HEK293 (cell line): ENCODE measurements around the gene MMP28.

Experiments
- CTCF ChIA-PET: fragments of 350-600 bp; formaldehyde crosslinking; extraction: SDS; loops from one replicate; lab custom pipeline; 2021; ENCODE audit warnings: antibody characterized with exemption; lab: Yijun Ruan, JAX
- POLR2A ChIA-PET: fragments of 300-600 bp; formaldehyde crosslinking; extraction: SDS; loops from one replicate; lab custom pipeline; 2020; ENCODE audit warnings: antibody characterized with exemption, inconsistent platforms; lab: Yijun Ruan, JAX
- H3K27ac ChIP-seq: fragments of 200-500 bp; sonication (Bioruptor generic); 2 replicates; pipeline ENCODE4 v1.5.1; 2014; ENCODE audit warnings: low read depth, low read length, control low read depth, inconsistent platforms; ENCODE audit errors: extremely low read depth
- H3K36me3 ChIP-seq, 2 experiments: fragments of 200-500 bp in 1 of 2; sonication (Bioruptor generic) in 1 of 2; 1 replicate in 1 of 2; 2 replicates in 1 of 2; pipeline ENCODE4 v1.5.1; 2014 to 2017; ENCODE audit warnings: inconsistent platforms in 2 of 2, low read length in 2 of 2; ENCODE audit not compliant: control insufficient read depth in 2 of 2, insufficient read depth in 1 of 2
- H3K4me1 ChIP-seq: fragments of 200-500 bp; sonication (Bioruptor generic); 2 replicates; pipeline ENCODE4 v1.5.1; 2014; ENCODE audit warnings: mild to moderate bottlenecking, low read length, inconsistent platforms; ENCODE audit not compliant: control insufficient read depth, insufficient read depth
- H3K4me3 ChIP-seq: 2 replicates; pipeline ENCODE4 v1.5.1; 2011; ENCODE audit warnings: low read depth, mild to moderate bottlenecking, control low read depth, low read length, moderate library complexity
- H3K9me3 ChIP-seq: fragments of 200-500 bp; sonication (Bioruptor generic); 2 replicates; pipeline ENCODE4 v1.5.1; 2014; ENCODE audit warnings: low read depth, low read length, inconsistent platforms; ENCODE audit not compliant: control insufficient read depth, insufficient read depth
- KLF7 ChIP-seq: fragments of 450-650 bp; formaldehyde crosslinking; IDR thresholded peaks from 2 replicates; pipeline ENCODE4 v1.5.1; 2016; ENCODE audit warnings: missing biosample characterization, missing genetic modification characterization, borderline replicate concordance
- REST ChIP-seq: fragments of 450-650 bp; formaldehyde crosslinking; IDR thresholded peaks from 2 replicates; pipeline ENCODE4 v1.5.1; 2016; ENCODE audit warnings: missing biosample characterization, missing genetic modification characterization
- TRIM28 ChIP-seq: IDR thresholded peaks from 2 replicates; pipeline ENCODE4 v1.6.1; 2011; ENCODE audit warnings: low read length, control low read depth, borderline replicate concordance
- ZBTB8A ChIP-seq: fragments of 450-650 bp; formaldehyde crosslinking; IDR thresholded peaks from 2 replicates; pipeline ENCODE4 v1.5.1; 2016; ENCODE audit warnings: missing biosample characterization, missing genetic modification characterization
- ZFP37 ChIP-seq: fragments of 450-650 bp; formaldehyde crosslinking; IDR thresholded peaks from 2 replicates; pipeline ENCODE4 v1.5.1; 2016; ENCODE audit warnings: missing biosample characterization, missing genetic modification characterization
- ZIC2 ChIP-seq: fragments of 450-650 bp; formaldehyde crosslinking; IDR thresholded peaks from 2 replicates; pipeline ENCODE4 v1.5.1; 2016; ENCODE audit warnings: missing biosample characterization, missing genetic modification characterization
- ZNF132 ChIP-seq: fragments of 450-650 bp; formaldehyde crosslinking; IDR thresholded peaks from 2 replicates; pipeline ENCODE4 v1.5.1; 2017; ENCODE audit warnings: missing biosample characterization, missing genetic modification characterization, borderline replicate concordance
- ZNF155 ChIP-seq: fragments of 450-650 bp; formaldehyde crosslinking; IDR thresholded peaks from 2 replicates; pipeline ENCODE4 v1.5.1; 2016; ENCODE audit warnings: missing biosample characterization, missing genetic modification characterization
- ZNF169 ChIP-seq: fragments of 450-650 bp; formaldehyde crosslinking; IDR thresholded peaks from 2 replicates; pipeline ENCODE4 v1.5.1; 2016; ENCODE audit warnings: missing biosample characterization, missing genetic modification characterization
- ZNF184 ChIP-seq: fragments of 450-650 bp; IDR thresholded peaks from 2 replicates; pipeline ENCODE4 v1.5.1; 2018; ENCODE audit warnings: missing biosample characterization, mild to moderate bottlenecking, missing genetic modification characterization
- ZNF266 ChIP-seq: fragments of 450-650 bp; formaldehyde crosslinking; IDR thresholded peaks from 2 replicates; pipeline ENCODE4 v1.5.1; 2016; ENCODE audit warnings: missing biosample characterization, missing genetic modification characterization, low read depth
- ZNF394 ChIP-seq: fragments of 450-650 bp; formaldehyde crosslinking; IDR thresholded peaks from 2 replicates; pipeline ENCODE4 v1.5.1; 2016; ENCODE audit warnings: missing biosample characterization, missing genetic modification characterization, mild to moderate bottlenecking, moderate library complexity, borderline replicate concordance
- ZNF488 ChIP-seq: fragments of 450-650 bp; formaldehyde crosslinking; IDR thresholded peaks from 2 replicates; pipeline ENCODE4 v1.5.1; 2016; ENCODE audit warnings: missing biosample characterization, missing genetic modification characterization
- ZNF544 ChIP-seq: fragments of 450-650 bp; formaldehyde crosslinking; IDR thresholded peaks from 2 replicates; pipeline ENCODE4 v1.5.0; 2017; ENCODE audit warnings: missing biosample characterization, missing genetic modification characterization
- ZNF704 ChIP-seq: fragments of 450-650 bp; formaldehyde crosslinking; IDR thresholded peaks from 2 replicates; pipeline ENCODE4 v1.5.1; 2016; ENCODE audit warnings: missing biosample characterization, missing genetic modification characterization
- ZSCAN16 ChIP-seq: fragments of 450-650 bp; formaldehyde crosslinking; IDR thresholded peaks from 2 replicates; pipeline ENCODE4 v1.5.1; 2016; ENCODE audit warnings: missing biosample characterization, missing genetic modification characterization

Gene MMP28

GRCh38 chr17:35808240-35808961 is 13.0 kb upstream of the MMP28 start (continued):
- no peak for TF ChIP-seq REST (tag by site-specific recombination)
- TF ChIP-seq ZIC2: 0 out of 2 replicates have a peak, but pooled peaks have one; percentile 3
- TF ChIP-seq ZNF132: no peak
- TF ChIP-seq ZNF488 (tag by site-specific recombination): no peak
- no peak for TF ChIP-seq ZFP37 (tag by site-specific recombination)
- TF ChIP-seq KLF7: no peak
- no peak for TF ChIP-seq ZNF394 (tag by site-specific recombination)
- no peak for TF ChIP-seq ZSCAN16 (tag by site-specific recombination)
- TF ChIP-seq TRIM28: peak; percentile 37; the same call in 1 of the 2 replicates
- TF ChIP-seq, all 188 proteins: peak for 13

GRCh38 chr17:35807371-35808144 is 12.1 kb upstream of the MMP28 start:
- ChIA-PET CTCF (interaction anchor here (0.5 to 5.8 kb wide), 21 partner anchors 11 to 321 kb away, joined by 3 to 118 read pairs (median 5); partner anchors contain the start of genes MMP28 and PEX12), POLR2A (interaction anchor here (1.4 to 3.2 kb wide), 7 partner anchors 11 to 434 kb away, joined by 4 to 85 read pairs (median 14); partner anchors contain the start of genes MMP28, PEX12 and SLFN11)
- peaks cover 9 to 19% of the 10 kb centered on the region in 2 experiments for H3K36me3 ChIP-seq
- H3K9me3 ChIP-seq: no peaks in the 10 kb centered on the region
- H3K4me3 ChIP-seq: no peak overlapping the region
- H3K4me1 ChIP-seq: peaks cover 13% of the 10 kb centered on the region
- TF ChIP-seq ZBTB8A (no peak), ZNF155 (tag by site-specific recombination) (no peak), ZNF184 (tag by site-specific recombination) (no peak), ZNF544 (tag by site-specific recombination) (no peak), ZNF704 (tag by site-specific recombination) (no peak), ZNF266 (no peak), ZNF169 (tag by site-specific recombination) (no peak)
- H3K27ac ChIP-seq: peak overlapping the region; percentile 96; the same call in 1 of the 2 replicates
